GM18508 (cell line): ENCODE data around the gene WDR88.

ENCODE experiments used
- ATAC-seq: cut with Tn5 transposase; IDR thresholded peaks from one replicate; pipeline ENCODE4 v1.9.1; 2021; ENCODE audit warnings: moderate number of reproducible peaks; ENCODE audit not compliant: insufficient read depth, unreplicated experiment

The WDR88 gene

GRCh38 chr19:33132021-33132420 lies at the start of gene WDR88:
WDR88 (plus strand) TSS chr19:33132114; CDS start chr19:33132170, 56 bp downstream.
- no peak for ATAC-seq

GRCh38 chr19:33085570-33086128 lies 46.3 kb upstream of the WDR88 start:
- no peak for ATAC-seq

- ATAC-seq, result no peak
Measured at GRCh38 chr19:33086955-33087354, 45.0 kb upstream of the WDR88 start.

- no peak for ATAC-seq
Measured at GRCh38 chr19:33089010-33089409, 42.9 kb upstream of the WDR88 start.

GRCh38 chr19:33090179-33090578 lies 41.7 kb upstream of the WDR88 start:
- no peak for ATAC-seq

GRCh38 chr19:33093420-33094210 lies 38.3 kb upstream of the WDR88 start:
- no peak for ATAC-seq

GRCh38 chr19:33094436-33095067 lies 37.4 kb upstream of the WDR88 start:
- no peak for ATAC-seq

GRCh38 chr19:33096005-33096404 lies 35.9 kb upstream of the WDR88 start:
- no peak for ATAC-seq

GRCh38 chr19:33098055-33098534 lies 33.8 kb upstream of the WDR88 start:
- no peak for ATAC-seq

- no peak for ATAC-seq
Measured at GRCh38 chr19:33100894-33101644, 30.8 kb upstream of the WDR88 start.

GRCh38 chr19:33102893-33103292 lies 29.0 kb upstream of the WDR88 start:
- ATAC-seq, result no peak

- ATAC-seq, result no peak
Measured at GRCh38 chr19:33108161-33108560, 23.8 kb upstream of the WDR88 start.

GRCh38 chr19:33110137-33110910 lies 21.6 kb upstream of the WDR88 start:
- ATAC-seq, result no peak

- ATAC-seq, result no peak
Measured at GRCh38 chr19:33111587-33111986, 20.3 kb upstream of the WDR88 start.

GRCh38 chr19:33114312-33114711 lies 17.6 kb upstream of the WDR88 start:
- ATAC-seq, result no peak

GRCh38 chr19:33117501-33117900 lies 14.4 kb upstream of the WDR88 start:
- no peak for ATAC-seq

GRCh38 chr19:33118643-33119042 lies 13.3 kb upstream of the WDR88 start:
- ATAC-seq, result no peak

GRCh38 chr19:33124207-33125098 lies 7.5 kb upstream of the WDR88 start:
- no peak for ATAC-seq

- no peak for ATAC-seq
Measured at GRCh38 chr19:33125929-33126388, 6.0 kb upstream of the WDR88 start.
